ENCODE data around the gene RAB7B. TPM values are rescaled to one million over a fixed set of nuclear protein-coding genes. Genes with fewer than 3 reads are reported as not detected.

Gene RAB7B
- total RNA-seq, 1 donor from 2014 or later, result not detected

DNA sequence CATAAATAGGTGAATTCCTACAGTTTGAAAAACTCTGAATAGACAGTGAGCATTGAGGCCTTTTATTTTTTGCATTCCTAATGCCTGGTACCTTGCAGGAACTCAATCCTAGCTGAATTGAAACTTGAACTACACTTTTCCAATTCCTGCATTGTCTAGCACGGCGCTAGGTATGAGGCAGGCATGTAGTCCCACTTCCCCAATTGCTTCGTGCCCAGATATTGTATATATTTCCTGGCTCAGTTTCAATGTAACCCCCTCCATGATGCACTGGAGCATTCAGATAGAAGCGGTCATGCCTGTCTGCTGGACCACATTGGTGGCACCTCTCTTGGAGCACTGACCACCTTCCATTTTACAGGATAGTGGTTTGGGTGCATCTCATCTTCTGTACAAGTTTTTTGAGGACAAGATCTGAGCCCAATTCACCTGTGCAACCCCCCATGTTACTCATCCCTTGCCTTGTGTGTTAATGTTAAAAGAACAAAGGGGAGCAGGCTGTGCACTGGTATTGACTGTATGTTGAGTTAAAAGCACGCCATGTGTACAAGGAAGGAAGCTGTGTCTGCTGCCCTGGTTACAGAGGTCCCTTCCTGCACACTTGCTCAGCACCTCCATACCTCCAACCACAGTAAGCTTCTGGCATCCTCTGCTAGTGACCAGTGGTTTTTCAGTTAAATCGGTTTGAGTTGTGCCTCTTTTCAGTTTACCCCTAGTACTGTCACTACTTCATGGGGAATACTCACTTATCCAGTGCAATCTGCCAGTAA is 10.0 kb upstream of the RAB7B start:
- H3K27me3 Mint-ChIP-seq, result peaks cover 12% of the 10 kb centered on the region
- TF ChIP-seq, protein P1, sequence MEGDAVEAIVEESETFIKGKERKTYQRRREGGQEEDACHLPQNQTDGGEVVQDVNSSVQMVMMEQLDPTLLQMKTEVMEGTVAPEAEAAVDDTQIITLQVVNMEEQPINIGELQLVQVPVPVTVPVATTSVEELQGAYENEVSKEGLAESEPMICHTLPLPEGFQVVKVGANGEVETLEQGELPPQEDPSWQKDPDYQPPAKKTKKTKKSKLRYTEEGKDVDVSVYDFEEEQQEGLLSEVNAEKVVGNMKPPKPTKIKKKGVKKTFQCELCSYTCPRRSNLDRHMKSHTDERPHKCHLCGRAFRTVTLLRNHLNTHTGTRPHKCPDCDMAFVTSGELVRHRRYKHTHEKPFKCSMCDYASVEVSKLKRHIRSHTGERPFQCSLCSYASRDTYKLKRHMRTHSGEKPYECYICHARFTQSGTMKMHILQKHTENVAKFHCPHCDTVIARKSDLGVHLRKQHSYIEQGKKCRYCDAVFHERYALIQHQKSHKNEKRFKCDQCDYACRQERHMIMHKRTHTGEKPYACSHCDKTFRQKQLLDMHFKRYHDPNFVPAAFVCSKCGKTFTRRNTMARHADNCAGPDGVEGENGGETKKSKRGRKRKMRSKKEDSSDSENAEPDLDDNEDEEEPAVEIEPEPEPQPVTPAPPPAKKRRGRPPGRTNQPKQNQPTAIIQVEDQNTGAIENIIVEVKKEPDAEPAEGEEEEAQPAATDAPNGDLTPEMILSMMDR (IDR thresholded peaks at IDR 0.05; ENCODE audit: unreplicated experiment), result no peak
- peaks cover 3% of the 10 kb centered on the region for H3K4me1 Mint-ChIP-seq (ENCODE audit: low read depth)
- DNase-seq (ENCODE audit: low spot score, unreplicated experiment), result no peak
- H3K4me3 Mint-ChIP-seq (ENCODE audit: low read depth), result no peak overlapping the region
- peaks cover 5% of the 10 kb centered on the region for H3K9me3 Mint-ChIP-seq (ENCODE audit: low read depth)
- no peak overlapping the region for H3K27ac Mint-ChIP-seq
- peaks cover 2% of the 10 kb centered on the region for H3K36me3 Mint-ChIP-seq (ENCODE audit: insufficient read depth)

DNA sequence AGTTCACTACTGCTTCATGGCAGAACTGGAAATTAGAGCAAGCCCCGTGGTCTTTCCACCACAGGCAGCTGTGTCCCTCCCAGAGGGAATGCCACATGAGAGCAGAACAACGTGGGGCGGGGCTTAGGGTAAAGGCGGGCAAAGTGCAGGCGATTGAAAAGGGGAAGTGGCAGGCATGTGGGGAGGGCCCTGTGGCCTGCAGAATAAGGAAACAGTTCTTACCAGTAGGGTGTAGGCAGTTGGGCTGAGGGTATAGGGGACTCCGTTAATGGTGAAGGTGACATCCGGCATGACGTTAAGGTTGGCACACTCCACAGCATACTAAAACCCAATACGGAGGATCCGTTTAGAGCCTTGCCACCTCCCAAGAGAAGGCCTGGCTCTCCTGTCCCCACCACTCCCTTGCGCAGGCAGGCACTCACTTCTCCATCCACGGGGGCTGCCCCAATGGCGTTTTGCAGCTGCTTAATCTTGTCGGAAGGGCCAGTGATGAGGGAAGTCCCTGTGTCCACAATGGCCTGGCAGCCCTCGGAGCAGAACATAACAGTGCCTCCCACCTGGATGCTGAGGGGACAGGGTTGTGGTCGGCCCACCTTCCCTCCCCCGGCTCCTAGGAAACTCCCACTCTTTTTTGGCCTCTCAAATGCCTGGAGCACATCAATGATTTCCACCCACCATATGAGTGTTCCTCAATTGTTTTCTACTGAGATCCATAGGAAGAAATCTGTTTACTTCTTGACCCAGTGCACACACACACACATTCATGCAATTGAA is 9.1 kb upstream of the RAB7B start:
- TF ChIP-seq, protein P1 (IDR thresholded peaks at IDR 0.05; ENCODE audit: unreplicated experiment), result no peak
- Mint-ChIP-seq H3K27me3 (peaks cover 12% of the 10 kb centered on the region), H3K4me1 (ENCODE audit: low read depth) (peaks cover 3% of the 10 kb centered on the region), H3K9me3 (ENCODE audit: low read depth) (no peaks in the 10 kb centered on the region), H3K27ac (no peak overlapping the region), H3K4me3 (ENCODE audit: low read depth) (no peak overlapping the region), H3K36me3 (ENCODE audit: insufficient read depth) (no peaks in the 10 kb centered on the region)
- no peak for DNase-seq (ENCODE audit: low spot score, unreplicated experiment)

DNA sequence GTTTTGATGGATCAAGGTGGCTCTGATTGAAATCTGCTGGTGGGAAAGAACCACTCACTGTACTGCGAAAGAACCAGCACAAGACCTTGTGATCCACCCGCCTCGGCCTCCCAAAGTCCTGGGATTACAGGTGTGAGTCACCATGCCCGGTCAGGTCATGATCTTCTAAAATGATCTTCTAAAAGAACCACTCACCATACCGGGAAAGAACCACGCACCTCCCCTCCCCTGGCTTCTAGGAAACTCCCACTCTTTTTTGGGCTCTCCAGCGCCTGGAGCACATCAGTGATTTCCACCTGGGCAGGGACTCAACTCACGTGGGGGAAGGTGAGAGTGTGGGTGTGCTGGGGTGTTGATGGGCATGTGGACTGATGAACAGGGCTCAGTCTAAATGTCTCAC is 7.9 kb upstream of the RAB7B start:
- H3K9me3 Mint-ChIP-seq (ENCODE audit: low read depth), result no peaks in the 10 kb centered on the region
- no peak for DNase-seq (ENCODE audit: low spot score, unreplicated experiment)
- H3K27ac Mint-ChIP-seq, result no peak overlapping the region
- H3K27me3 Mint-ChIP-seq, result peaks cover 20% of the 10 kb centered on the region
- H3K36me3 Mint-ChIP-seq (ENCODE audit: insufficient read depth), result no peaks in the 10 kb centered on the region
- H3K4me3 Mint-ChIP-seq (ENCODE audit: low read depth), result no peak overlapping the region
- TF ChIP-seq, protein P1 (IDR thresholded peaks at IDR 0.05; ENCODE audit: unreplicated experiment), result no peak
- H3K4me1 Mint-ChIP-seq (ENCODE audit: low read depth), result peaks cover 3% of the 10 kb centered on the region

DNA sequence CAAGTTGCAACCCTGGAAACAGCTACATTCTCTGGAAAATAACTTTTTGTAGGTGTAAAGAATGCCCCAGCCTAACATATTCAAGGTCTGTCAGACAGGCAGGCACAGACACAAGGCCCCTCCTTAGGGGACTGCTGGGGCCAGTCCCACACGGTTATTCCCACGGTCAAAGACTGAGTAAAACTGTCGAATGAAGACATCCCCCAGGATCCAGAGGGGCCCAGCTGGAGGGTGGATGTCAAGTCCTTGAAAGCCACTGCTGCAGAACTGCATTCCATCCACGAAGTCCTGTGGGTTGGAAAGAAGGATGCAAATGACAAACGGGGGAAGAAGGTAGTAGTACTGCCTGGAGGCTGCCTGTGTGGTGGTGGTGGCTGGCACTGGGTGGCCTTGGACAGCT is 6.9 kb upstream of the RAB7B start:
- Mint-ChIP-seq H3K36me3 (ENCODE audit: insufficient read depth) (no peaks in the 10 kb centered on the region), H3K4me1 (ENCODE audit: low read depth) (peaks cover 3% of the 10 kb centered on the region), H3K9me3 (ENCODE audit: low read depth) (no peaks in the 10 kb centered on the region), H3K4me3 (ENCODE audit: low read depth) (no peak overlapping the region), H3K27me3 (peaks cover 24% of the 10 kb centered on the region), H3K27ac (no peak overlapping the region)
- TF ChIP-seq, protein P1 (IDR thresholded peaks at IDR 0.05; ENCODE audit: unreplicated experiment), result no peak
- DNase-seq (ENCODE audit: low spot score, unreplicated experiment), result no peak

DNA sequence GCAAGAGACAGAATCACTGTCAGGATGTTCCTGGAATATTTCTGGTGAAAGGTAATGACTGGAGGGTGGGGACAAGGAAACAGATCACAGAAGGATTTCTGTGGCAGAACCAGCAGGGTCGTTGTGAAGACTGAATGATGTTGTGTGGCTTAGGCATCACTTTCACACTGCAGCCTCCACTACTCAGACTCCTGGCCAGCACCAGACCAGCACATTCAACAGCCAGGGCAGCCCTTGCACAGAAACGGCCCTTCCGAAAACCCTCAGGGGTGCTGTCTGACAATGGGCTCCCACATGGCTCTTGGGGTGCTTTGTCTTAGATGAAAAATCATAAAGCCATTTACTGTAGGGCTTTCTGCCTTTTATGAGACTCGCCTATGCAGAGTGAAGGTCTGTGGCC is 3.8 kb upstream of the RAB7B start:
- peaks cover 2% of the 10 kb centered on the region for H3K4me1 Mint-ChIP-seq (ENCODE audit: low read depth)
- H3K9me3 Mint-ChIP-seq (ENCODE audit: low read depth), result no peaks in the 10 kb centered on the region
- DNase-seq (ENCODE audit: low spot score, unreplicated experiment), result no peak
- H3K27me3 Mint-ChIP-seq, result peaks cover 25% of the 10 kb centered on the region
- no peak overlapping the region for H3K4me3 Mint-ChIP-seq (ENCODE audit: low read depth)
- H3K36me3 Mint-ChIP-seq (ENCODE audit: insufficient read depth), result no peaks in the 10 kb centered on the region
- TF ChIP-seq, protein P1 (IDR thresholded peaks at IDR 0.05; ENCODE audit: unreplicated experiment), result no peak
- no peak overlapping the region for H3K27ac Mint-ChIP-seq

Data from progenitor cell of endocrine pancreas (in vitro differentiated cells).